Prostate gland (tissue), 2 donors: ENCODE results near the gene ARAP2.

Experiments
- CTCF ChIP-seq, 4 experiments: fragments of 200-600 bp in 2 of 4; fragments of 450-650 bp in 2 of 4; sonication (generic) in 2 of 4; IDR thresholded peaks; 1 replicate in 3 of 4; 2 replicates in 1 of 4; pipeline ENCODE4 v1.5.1; 2016 to 2019; ENCODE audit warnings: antibody characterized with exemption in 4 of 4, mild to moderate bottlenecking in 2 of 4, moderate library complexity in 2 of 4
- POLR2A ChIP-seq: fragments of 450-650 bp; IDR thresholded peaks from one replicate; pipeline ENCODE4 v1.6.1; 2016; ENCODE audit warnings: antibody characterized with exemption, mild to moderate bottlenecking

DNA sequence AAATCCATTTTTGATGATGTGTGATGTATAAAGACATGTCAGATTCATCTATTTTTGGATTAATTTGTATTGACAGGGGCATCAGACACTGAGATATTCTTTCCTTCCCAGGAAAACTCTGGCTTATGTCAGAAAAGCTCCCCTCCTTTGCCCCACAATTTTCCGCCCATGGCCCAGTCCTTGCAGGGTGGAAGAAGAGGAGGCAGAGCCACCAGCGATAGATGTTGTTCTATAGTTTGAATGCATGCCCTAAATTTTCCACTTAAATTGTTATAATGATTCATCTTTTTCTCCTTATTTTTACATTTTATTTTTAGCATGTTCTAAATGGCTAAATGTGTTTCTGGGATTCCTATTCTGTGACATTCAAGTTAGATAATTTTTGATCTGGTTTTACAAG is 149.3 kb downstream of the ARAP2 start:
- TF ChIP-seq POLR2A (no peak), CTCF (IDR thresholded peaks at IDR 0.05) (no peak)
